Smooth muscle cell (in vitro differentiated cells): Measurements from ENCODE around the gene TLDC2. TPM values are rescaled to one million over a fixed set of nuclear protein-coding genes. Genes with fewer than 3 reads are reported as not detected.

Experiments
- DNase-seq: peaks from one replicate; lab custom pipeline; 2025; ENCODE audit not compliant: unreplicated experiment; lab: John Stamatoyannopoulos, UW
- H2AFZ ChIP-seq: fragments of 200-600 bp; sonication (generic); 2 replicates; pipeline ENCODE4 v1.6.0; 2016; ENCODE audit warnings: antibody characterized with exemption, low read depth, mild to moderate bottlenecking
- H3F3A ChIP-seq: fragments of 200-600 bp; sonication (generic); 2 replicates; pipeline ENCODE4 v1.6.0; 2017; ENCODE audit warnings: antibody characterized with exemption, low read depth
- H3K27ac ChIP-seq: fragments of 200-600 bp; sonication (generic); 2 replicates; pipeline ENCODE4 v1.5.1; 2016; ENCODE audit warnings: low read depth, mild to moderate bottlenecking
- H3K27me3 ChIP-seq: fragments of 200-600 bp; sonication (generic); 2 replicates; pipeline ENCODE4 v1.6.1; 2016; ENCODE audit warnings: low read depth, mild to moderate bottlenecking
- H3K36me3 ChIP-seq: fragments of 200-600 bp; sonication (generic); 2 replicates; pipeline ENCODE4 v1.5.1; 2016; ENCODE audit warnings: low read depth
- H3K4me1 ChIP-seq: fragments of 200-600 bp; sonication (generic); 2 replicates; pipeline ENCODE4 v1.5.1; 2016; ENCODE audit warnings: low read depth
- H3K4me2 ChIP-seq: fragments of 200-600 bp; sonication (generic); 2 replicates; pipeline ENCODE4 v1.6.0; 2016; ENCODE audit warnings: mild to moderate bottlenecking
- H3K4me3 ChIP-seq: fragments of 200-600 bp; sonication (generic); 2 replicates; pipeline ENCODE4 v1.5.1; 2016; ENCODE audit warnings: mild to moderate bottlenecking
- H3K79me2 ChIP-seq: fragments of 200-600 bp; sonication (generic); 2 replicates; pipeline ENCODE4 v1.6.0; 2016; ENCODE audit warnings: low read depth, mild to moderate bottlenecking
- H3K9ac ChIP-seq: fragments of 200-600 bp; sonication (generic); 2 replicates; pipeline ENCODE4 v1.6.0; 2016; ENCODE audit warnings: low read depth
- H3K9me3 ChIP-seq: fragments of 200-600 bp; sonication (generic); replicated peaks from 2 replicates; pipeline ENCODE4 v1.5.1; 2016; ENCODE audit warnings: low read depth
- H4K20me1 ChIP-seq: fragments of 200-600 bp; sonication (generic); 2 replicates; pipeline ENCODE4 v1.6.0; 2016; ENCODE audit warnings: low read depth
- CTCF ChIP-seq: fragments of 200-600 bp; sonication (generic); IDR thresholded peaks from 2 replicates; pipeline ENCODE4 v1.5.1; 2017; ENCODE audit warnings: borderline replicate concordance, mild to moderate bottlenecking, antibody characterized with exemption; ENCODE audit not compliant: insufficient read depth, poor library complexity, severe bottlenecking
- WGBS: methylation state at CpG from one replicate; pipeline ENCODE4 v1.1.7; 2016; ENCODE audit warnings: low lambda C conversion rate; 5-methylcytosine and 5-hydroxymethylcytosine counted together
- polyA plus RNA-seq: library from polyadenylated mRNA; unstranded; fragments of >200 nt; fragmentation: Nextera tagmentation; extraction: Ambion mirVana; gene quantifications from 2 replicates; pipeline ENCODE4 v1.2.1, GENCODE V29; 2016
- total RNA-seq: library from RNA; depleted of rRNA; stranded (reverse); fragments of >200 nt; gene quantifications from 2 replicates; pipeline ENCODE4 v1.2.3, GENCODE V29; 2014

Gene TLDC2
- total and polyA plus RNA-seq, 2 experiments from 2014 or later, result not detected

DNA sequence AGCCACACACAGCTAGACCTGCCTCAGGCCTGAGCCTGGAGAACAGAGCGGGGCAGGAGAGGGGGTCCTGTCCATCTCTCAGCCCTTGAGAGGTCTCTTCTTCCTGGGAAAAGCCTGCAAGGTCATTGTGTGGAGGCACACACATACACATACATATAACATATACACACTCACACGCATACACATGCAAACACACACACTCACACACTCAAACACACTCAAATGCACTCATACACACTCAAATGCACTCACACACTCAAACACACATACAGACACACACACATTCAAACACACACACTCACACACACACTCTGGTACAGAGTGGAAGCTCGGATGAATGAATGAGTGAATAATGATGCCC lies 515 bp downstream of the TLDC2 start:
- H3K27me3 ChIP-seq, result peaks cover 3% of the 10 kb centered on the region
- no peaks in the 10 kb centered on the region for H3F3A ChIP-seq
- no peaks in the 10 kb centered on the region for H3K36me3 ChIP-seq
- no peaks in the 10 kb centered on the region for H4K20me1 ChIP-seq
- no peak for DNase-seq
- no peak for TF ChIP-seq CTCF
- H2AFZ ChIP-seq, result no peak overlapping the region
- no peaks in the 10 kb centered on the region for H3K79me2 ChIP-seq
- H3K4me3 ChIP-seq, result no peak overlapping the region
- H3K4me2 ChIP-seq, result no peak overlapping the region
- H3K4me1 ChIP-seq, result no peaks in the 10 kb centered on the region
- no peaks in the 10 kb centered on the region for H3K9me3 ChIP-seq
- WGBS, result 92% methylated on average over 3 of the region's 3 CpGs
- H3K9ac ChIP-seq, result no peak overlapping the region
- no peak overlapping the region for H3K27ac ChIP-seq

DNA sequence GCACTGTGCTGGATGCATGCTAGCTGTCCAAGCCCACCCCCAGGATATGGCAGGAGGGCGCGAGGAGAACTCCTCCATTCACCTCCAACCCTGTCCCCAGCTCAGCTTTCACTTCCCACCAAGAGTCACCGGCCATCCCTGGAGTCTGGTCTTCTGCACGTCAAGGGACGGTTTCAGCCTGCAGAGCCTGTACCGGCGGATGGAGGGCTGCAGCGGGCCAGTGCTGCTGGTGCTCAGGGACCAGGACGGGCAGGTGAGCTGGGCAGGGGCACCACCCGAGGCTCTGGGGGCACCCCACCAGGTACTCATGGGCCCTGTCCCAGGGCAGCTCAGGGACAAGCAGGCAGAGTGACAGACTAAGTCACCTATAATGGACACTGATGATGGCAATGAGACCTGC lies 3.0 kb downstream of the TLDC2 start:
- Histone ChIP-seq H4K20me1 (no peaks in the 10 kb centered on the region), H3K79me2 (no peaks in the 10 kb centered on the region), H3K4me1 (no peaks in the 10 kb centered on the region), H3K4me2 (no peak overlapping the region), H3K4me3 (no peak overlapping the region), H2AFZ (no peak overlapping the region), H3K9me3 (no peaks in the 10 kb centered on the region), H3K36me3 (no peaks in the 10 kb centered on the region), H3K27ac (no peak overlapping the region), H3F3A (no peaks in the 10 kb centered on the region), H3K27me3 (peaks cover 3% of the 10 kb centered on the region), H3K9ac (no peak overlapping the region)
- no peak for TF ChIP-seq CTCF
- 80% methylated on average over 10 of the region's 10 CpGs for WGBS
- no peak for DNase-seq

GRCh38 chr20:36880741-36881250 lies 4.9 kb downstream of the TLDC2 start:
- Histone ChIP-seq H2AFZ (no peak overlapping the region), H3F3A (no peaks in the 10 kb centered on the region), H3K4me3 (no peak overlapping the region), H3K9me3 (no peaks in the 10 kb centered on the region), H3K79me2 (no peaks in the 10 kb centered on the region), H3K9ac (no peak overlapping the region), H4K20me1 (no peaks in the 10 kb centered on the region), H3K27me3 (peaks cover 3% of the 10 kb centered on the region), H3K27ac (no peak overlapping the region), H3K4me1 (no peaks in the 10 kb centered on the region), H3K4me2 (no peak overlapping the region), H3K36me3 (no peaks in the 10 kb centered on the region)
- no peak for DNase-seq
- 85% methylated on average over 11 of the region's 11 CpGs for WGBS
- TF ChIP-seq CTCF, result no peak

- Histone ChIP-seq H3K4me1 (no peaks in the 10 kb centered on the region), H3K4me3 (no peak overlapping the region), H3F3A (no peaks in the 10 kb centered on the region), H3K27ac (no peak overlapping the region), H4K20me1 (no peaks in the 10 kb centered on the region), H3K27me3 (peaks cover 3% of the 10 kb centered on the region), H3K4me2 (no peak overlapping the region), H3K36me3 (no peaks in the 10 kb centered on the region), H3K79me2 (no peaks in the 10 kb centered on the region), H3K9me3 (no peaks in the 10 kb centered on the region), H3K9ac (no peak overlapping the region), H2AFZ (no peak overlapping the region)
- 97% methylated on average over 15 of the region's 16 CpGs for WGBS
- no peak for TF ChIP-seq CTCF
- DNase-seq, result no peak
Observed at GRCh38 chr20:36881331-36881730, 5.4 kb downstream of the TLDC2 start.
